Uterine smooth muscle cell (primary cell): ENCODE measurements around the gene METTL15. TPM values are rescaled to one million over a fixed set of nuclear protein-coding genes. Genes with fewer than 3 reads are reported as not detected.

Experiments
- total RNA-seq: library from RNA; depleted of rRNA; stranded (reverse); fragments of >200 nt; gene quantifications from 2 replicates; pipeline ENCODE4 v1.2.3, GENCODE V29; 2014

Gene METTL15, protein sequence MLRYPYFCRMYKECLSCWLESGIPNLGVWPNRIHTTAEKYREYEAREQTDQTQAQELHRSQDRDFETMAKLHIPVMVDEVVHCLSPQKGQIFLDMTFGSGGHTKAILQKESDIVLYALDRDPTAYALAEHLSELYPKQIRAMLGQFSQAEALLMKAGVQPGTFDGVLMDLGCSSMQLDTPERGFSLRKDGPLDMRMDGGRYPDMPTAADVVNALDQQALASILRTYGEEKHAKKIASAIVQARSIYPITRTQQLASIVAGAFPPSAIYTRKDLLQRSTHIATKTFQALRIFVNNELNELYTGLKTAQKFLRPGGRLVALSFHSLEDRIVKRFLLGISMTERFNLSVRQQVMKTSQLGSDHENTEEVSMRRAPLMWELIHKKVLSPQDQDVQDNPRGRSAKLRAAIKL
- total RNA-seq, result 19.7 and 23.9 TPM in 2 replicates

GRCh38 chr11:28107750-28108618 lies at the start of gene METTL15, which contains the start of gene KIF18A:
Gene METTL15 (plus strand): TSS chr11:28108388. CDS start chr11:28113335, 4,947 bp downstream.
Gene KIF18A (minus strand): TSS chr11:28108156. CDS start chr11:28097947, 10,209 bp downstream.

Other genes starting within 250 kb of the METTL15 start
- 9.0 and 40.0 TPM in 2 replicates for gene KIF18A, start 232 bp upstream of the METTL15 start, total RNA-seq